Measurements from ENCODE around the gene CYSTM1.

Gene CYSTM1

DNA sequence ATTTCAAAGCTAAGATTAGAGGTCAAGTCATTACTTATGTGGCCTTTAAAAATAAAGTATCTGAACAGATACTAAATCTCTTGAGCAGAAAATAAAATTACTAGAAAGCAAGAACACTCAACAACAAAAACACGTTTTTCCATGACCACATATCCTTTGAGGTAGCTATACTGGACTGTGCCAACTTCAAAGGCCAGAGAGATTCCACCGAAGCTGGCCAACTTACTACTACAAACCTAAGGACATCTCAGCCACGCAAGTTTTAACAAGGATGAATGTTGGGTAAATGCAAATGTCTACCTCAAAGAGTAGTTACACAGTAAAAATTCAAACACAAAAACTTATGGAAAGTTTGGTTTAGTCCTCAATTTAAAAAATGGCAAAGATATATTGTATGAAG, 109.0 kb downstream of the CYSTM1 start:
- H3K9me3 ChIP-seq (ENCODE audit: control insufficient read depth, low read length): no peaks in the 10 kb centered on the region
- no peak overlapping the region for H3K9ac ChIP-seq (ENCODE audit: low read length)
- H3K4me1 ChIP-seq (ENCODE audit: control insufficient read depth, insufficient read depth, low read length): no peaks in the 10 kb centered on the region
- H3K36me3 ChIP-seq (ENCODE audit: control insufficient read depth, insufficient read depth, low read length): no peaks in the 10 kb centered on the region
- no peak overlapping the region for H3K4me3 ChIP-seq (ENCODE audit: low read length)
- no peaks in the 10 kb centered on the region for H3K27me3 ChIP-seq (ENCODE audit: control insufficient read depth, insufficient read depth, low read length)

DNA sequence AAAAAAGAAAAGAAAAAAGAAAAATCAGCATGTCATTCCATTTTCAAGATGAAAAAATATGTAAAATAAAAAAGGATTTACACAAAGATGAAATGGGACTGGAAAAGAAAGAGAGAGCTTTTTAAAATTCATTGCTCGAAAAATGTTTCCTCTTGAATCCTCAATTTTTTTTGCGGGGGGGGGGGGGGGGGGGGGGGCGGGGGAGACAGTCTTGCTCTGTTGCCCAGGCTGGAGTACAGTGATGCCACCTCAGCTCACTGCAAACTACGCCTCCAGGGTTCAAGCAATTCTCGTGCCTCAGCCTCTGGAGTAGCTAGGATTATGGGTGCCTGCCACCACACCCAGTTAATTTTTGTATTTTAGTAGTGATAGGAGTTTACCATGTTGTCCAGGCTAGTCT, 111.4 kb downstream of the CYSTM1 start:
- Histone ChIP-seq H3K9ac (ENCODE audit: low read length) (no peak overlapping the region), H3K27me3 (ENCODE audit: control insufficient read depth, insufficient read depth, low read length) (no peaks in the 10 kb centered on the region), H3K36me3 (ENCODE audit: control insufficient read depth, insufficient read depth, low read length) (no peaks in the 10 kb centered on the region), H3K4me3 (ENCODE audit: low read length) (no peak overlapping the region), H3K4me1 (ENCODE audit: control insufficient read depth, insufficient read depth, low read length) (no peaks in the 10 kb centered on the region), H3K9me3 (ENCODE audit: control insufficient read depth, low read length) (no peaks in the 10 kb centered on the region)

DNA sequence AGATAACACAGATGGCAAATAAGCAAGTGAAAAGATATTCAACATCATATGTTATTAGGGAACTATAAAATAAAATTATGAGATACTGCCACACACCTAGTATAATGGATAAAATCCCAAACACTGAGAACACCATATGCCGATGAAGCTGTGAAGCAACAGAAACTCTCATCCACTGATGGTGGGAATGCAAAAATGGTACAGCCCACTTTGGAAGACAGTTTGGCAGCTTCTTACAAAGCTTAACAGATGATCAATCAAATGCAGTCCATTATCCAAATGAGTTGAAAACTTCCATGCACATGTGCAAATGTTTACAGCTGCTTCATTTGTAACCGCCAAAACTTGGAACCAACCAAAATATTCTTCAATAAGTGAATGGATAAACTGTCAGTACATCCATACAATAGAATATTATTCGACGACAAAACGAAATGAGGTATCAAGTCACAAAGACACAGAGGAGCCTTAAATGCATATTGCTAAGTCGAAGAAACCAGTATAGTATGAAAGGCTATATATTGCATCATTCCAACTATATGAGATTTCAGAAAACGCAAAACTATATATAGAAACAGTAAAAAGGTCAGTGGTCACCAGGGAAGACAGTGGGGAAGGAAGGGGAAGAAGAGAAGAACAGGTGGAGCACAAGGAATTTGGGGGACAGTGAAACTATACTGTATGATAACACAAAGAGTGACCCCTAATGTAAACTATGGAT, 113.0 kb downstream of the CYSTM1 start:
- Histone ChIP-seq H3K4me3 (ENCODE audit: low read length) (no peak overlapping the region), H3K9me3 (ENCODE audit: control insufficient read depth, low read length) (no peaks in the 10 kb centered on the region), H3K9ac (ENCODE audit: low read length) (no peak overlapping the region), H3K36me3 (ENCODE audit: control insufficient read depth, insufficient read depth, low read length) (no peaks in the 10 kb centered on the region), H3K27me3 (ENCODE audit: control insufficient read depth, insufficient read depth, low read length) (no peaks in the 10 kb centered on the region), H3K4me1 (ENCODE audit: control insufficient read depth, insufficient read depth, low read length) (peaks cover under 1% of the 10 kb centered on the region)

DNA sequence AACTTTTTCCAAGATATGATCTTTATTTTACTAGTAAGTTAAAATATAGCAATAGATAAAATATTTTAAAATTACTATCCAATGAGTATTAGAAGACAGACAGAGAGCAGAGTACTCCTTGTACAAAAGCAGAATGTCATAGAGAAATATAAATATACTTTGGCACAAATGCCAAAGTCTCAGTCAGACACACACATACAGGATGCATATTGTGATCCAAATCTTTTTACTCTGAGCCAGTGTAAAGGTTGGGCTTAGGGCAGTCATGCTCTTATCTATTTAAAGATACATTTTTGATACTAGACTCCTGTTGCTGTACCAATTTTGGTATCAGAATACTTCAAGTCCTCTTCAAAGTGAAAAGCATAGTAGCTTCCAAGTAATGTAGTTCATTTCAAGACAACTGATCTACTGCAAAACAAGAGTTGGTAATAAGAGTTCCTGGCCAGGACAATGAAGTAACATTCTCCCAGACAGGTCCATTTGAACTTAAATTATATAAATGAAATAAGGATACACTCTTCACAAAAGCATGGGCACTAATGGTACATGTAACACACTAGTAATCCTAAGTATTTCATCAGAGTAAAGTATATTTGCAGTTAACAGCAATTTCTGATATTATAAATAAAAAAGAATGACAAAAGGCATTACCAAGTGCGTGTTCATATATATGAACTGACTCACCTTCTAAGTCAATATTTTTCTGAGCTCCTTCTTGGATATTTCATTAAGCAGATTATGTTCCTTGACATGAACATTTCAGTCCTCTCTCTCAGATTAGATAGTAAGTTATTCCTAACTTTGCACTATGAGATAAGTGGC, 117.4 kb downstream of the CYSTM1 start:
- Histone ChIP-seq H3K9me3 (ENCODE audit: control insufficient read depth, low read length) (no peaks in the 10 kb centered on the region), H3K36me3 (ENCODE audit: control insufficient read depth, insufficient read depth, low read length) (no peaks in the 10 kb centered on the region), H3K9ac (ENCODE audit: low read length) (no peak overlapping the region), H3K4me3 (ENCODE audit: low read length) (no peak overlapping the region), H3K27me3 (ENCODE audit: control insufficient read depth, insufficient read depth, low read length) (no peaks in the 10 kb centered on the region), H3K4me1 (ENCODE audit: control insufficient read depth, insufficient read depth, low read length) (peaks cover 26% of the 10 kb centered on the region)

All from mucosa of stomach (tissue), 1 donor.